SH-SY5Y (cell line): Measurements from ENCODE around the gene MFSD2A.

ENCODE experiments used
- GATA2 ChIP-seq: IDR thresholded peaks from 2 replicates; pipeline ENCODE4 v1.6.1; 2011; ENCODE audit warnings: mild to moderate bottlenecking, low read depth, low read length
- GATA3 ChIP-seq: IDR thresholded peaks from 2 replicates; pipeline ENCODE4 v1.6.1; 2011; ENCODE audit warnings: low read depth, mild to moderate bottlenecking, low read length, moderate library complexity

MFSD2A gene

GRCh38 chr1:39933956-39934941 is 20.7 kb upstream of the MFSD2A start:
- TF ChIP-seq GATA3 = no peak
- TF ChIP-seq GATA2 = no peak

GRCh38 chr1:39936724-39937491 is 18.0 kb upstream of the MFSD2A start:
- TF ChIP-seq GATA2 (no peak), GATA3 (no peak)

- no peak for TF ChIP-seq GATA3
- no peak for TF ChIP-seq GATA2
Observed at GRCh38 chr1:39938856-39939255, 16.1 kb upstream of the MFSD2A start.

- TF ChIP-seq GATA3 (no peak), GATA2 (no peak)
Observed at GRCh38 chr1:39940253-39940652, 14.7 kb upstream of the MFSD2A start.

GRCh38 chr1:39940980-39941871 is 13.7 kb upstream of the MFSD2A start:
- TF ChIP-seq GATA3 (no peak), GATA2 (no peak)

GRCh38 chr1:39943471-39944290 is 11.3 kb upstream of the MFSD2A start:
- no peak for TF ChIP-seq GATA3
- TF ChIP-seq GATA2 = no peak

GRCh38 chr1:39944410-39945112 is 10.4 kb upstream of the MFSD2A start:
- TF ChIP-seq GATA3 (no peak), GATA2 (no peak)

GRCh38 chr1:39946216-39946615 is 8.7 kb upstream of the MFSD2A start:
- TF ChIP-seq GATA3 (no peak), GATA2 (no peak)

GRCh38 chr1:39947260-39947659 is 7.7 kb upstream of the MFSD2A start:
- TF ChIP-seq GATA3 (no peak), GATA2 (no peak)

- TF ChIP-seq GATA3 = no peak
- TF ChIP-seq GATA2 = no peak
Observed at GRCh38 chr1:39949891-39950290, 5.1 kb upstream of the MFSD2A start.

- TF ChIP-seq GATA3 (no peak), GATA2 (no peak)
Observed at GRCh38 chr1:39951926-39952325, 3.0 kb upstream of the MFSD2A start.

GRCh38 chr1:39952359-39953110 is 2.4 kb upstream of the MFSD2A start:
- TF ChIP-seq GATA2 = no peak
- TF ChIP-seq GATA3 = no peak
